K562 (cell line): ENCODE data around the gene PRKCB. TPM values are rescaled to one million over a fixed set of nuclear protein-coding genes. Genes with fewer than 3 reads are reported as not detected.

Source experiments
- ASH1L ChIP-seq: fragments of 450-650 bp; IDR thresholded peaks from 2 replicates; pipeline ENCODE4 v1.6.1; 2018; ENCODE audit warnings: borderline replicate concordance, mild to moderate bottlenecking, low read depth; ENCODE audit not compliant: partially characterized antibody
- C11orf30 ChIP-seq: fragments of 450-650 bp; IDR thresholded peaks from 2 replicates; pipeline ENCODE4 v1.6.1; 2016; ENCODE audit warnings: low read depth, mild to moderate bottlenecking
- CHD2 ChIP-seq: IDR thresholded peaks from 2 replicates; pipeline ENCODE4 v1.6.1; 2011; ENCODE audit warnings: low read depth, low read length
- EGR1 ChIP-seq: fragments of 450-650 bp; conservative IDR thresholded peaks from 2 replicates; pipeline ENCODE4 v1.6.1; 2017; ENCODE audit warnings: mild to moderate bottlenecking
- FOXP1 ChIP-seq: sonication (generic); formaldehyde crosslinking; IDR thresholded peaks from 2 replicates; pipeline ENCODE4 v1.8.0; 2022; ENCODE audit warnings: mild to moderate bottlenecking, missing genetic modification reagents
- GATAD2B ChIP-seq: fragments of 450-650 bp; IDR thresholded peaks from 2 replicates; pipeline ENCODE4 v1.6.1; 2017; ENCODE audit warnings: mild to moderate bottlenecking, borderline replicate concordance
- HCFC1 ChIP-seq: IDR thresholded peaks from 2 replicates; pipeline ENCODE4 v1.6.1; 2012; ENCODE audit warnings: low read depth, low read length, improper control_type of control experiment
- HNRNPL ChIP-seq: fragments of 200-400 bp; formaldehyde crosslinking; IDR thresholded peaks from 2 replicates; pipeline ENCODE4 v1.6.1; 2017; ENCODE audit warnings: low read depth, mild to moderate bottlenecking, low read length
- MCM3 ChIP-seq: fragments of 450-650 bp; IDR thresholded peaks from 2 replicates; pipeline ENCODE4 v1.6.1; 2016
- PHF21A ChIP-seq: fragments of 450-650 bp; IDR thresholded peaks from 2 replicates; pipeline ENCODE4 v1.6.1; 2017; ENCODE audit warnings: low read depth, borderline replicate concordance
- PHF8 ChIP-seq: fragments of 200-600 bp; sonication (generic); IDR thresholded peaks from 2 replicates; pipeline ENCODE4 v1.6.1; 2012; ENCODE audit warnings: mixed run types, mild to moderate bottlenecking, inconsistent platforms, low read length, moderate library complexity, borderline replicate concordance
- RB1 ChIP-seq: fragments of 450-650 bp; IDR thresholded peaks from 2 replicates; pipeline ENCODE4 v1.6.1; 2017; ENCODE audit warnings: low read depth, mild to moderate bottlenecking
- RBM14 ChIP-seq: fragments of 200-400 bp; formaldehyde crosslinking; IDR thresholded peaks from 2 replicates; pipeline ENCODE4 v1.6.1; 2018; ENCODE audit warnings: low read depth, mild to moderate bottlenecking, low read length, moderate library complexity, borderline replicate concordance; ENCODE audit not compliant: insufficient read depth
- SMC3 ChIP-seq: conservative IDR thresholded peaks from 2 replicates; pipeline ENCODE4 v1.6.1; 2011; ENCODE audit warnings: low read depth, low read length, improper control_type of control experiment; ENCODE audit not compliant: insufficient read depth
- SREBF2 ChIP-seq: sonication (generic); formaldehyde crosslinking; IDR thresholded peaks from 2 replicates; pipeline ENCODE4 v1.4.0; 2020; ENCODE audit warnings: mild to moderate bottlenecking, missing genetic modification reagents
- ZNF354B ChIP-seq: fragments of 250-450 bp; sonication (Bioruptor Pico); IDR thresholded peaks from 2 replicates; pipeline ENCODE4 v1.4.0; 2020
- polyA plus RNA-seq, 8 experiments: library from polyadenylated mRNA; depleted of rRNA in 4 of 8; stranded (reverse) in 5 of 8; unstranded in 3 of 8; fragments of >200 nt; fragmentation: Nextera tagmentation in 2 of 8; fragmentation: Illumina TruSeq in 1 of 8; extraction: Ambion mirVana in 2 of 8; extraction: Trizol in 1 of 8; gene quantifications; 2 replicates each; pipeline versions ENCODE4 v1.2.1 to v1.2.3, GENCODE V29; 2011 to 2014; ENCODE audit warnings: inconsistent platforms in 1 of 8, missing spikeins in 1 of 8
- total RNA-seq, 7 experiments: library from RNA; depleted of rRNA in 6 of 7; stranded (reverse); fragments of >200 nt in 6 of 7; fragmentation: Illumina TruSeq in 2 of 7; extraction: Trizol in 2 of 7; gene quantifications; 2 replicates each; pipeline versions ENCODE4 v1.2.1 to v1.2.3, GENCODE V29; 2011 to 2021; ENCODE audit warnings: low replicate concordance in 1 of 7
- TF ChIP-seq, protein P1 (sequence below): fragments of 250-450 bp; sonication (Bioruptor Pico); IDR thresholded peaks from 2 replicates; pipeline ENCODE4 v1.4.0; 2020; ENCODE audit warnings: mild to moderate bottlenecking, moderate library complexity, borderline replicate concordance
- TF ChIP-seq, protein P2 (sequence below), 3 experiments: fragments of 200-800 bp in 1 of 3; sonication (Bioruptor generic) in 1 of 3; sonication (generic) in 1 of 3; formaldehyde crosslinking in 1 of 3; IDR thresholded peaks; 2 replicates each; pipeline versions ENCODE4 v1.6.1 to v1.8.0; 2016 to 2022; ENCODE audit warnings: mild to moderate bottlenecking in 2 of 3, missing compliant biosample characterization in 2 of 3, missing genetic modification characterization in 2 of 3, missing genetic modification reagents in 1 of 3
- TF ChIP-seq, protein P3 (sequence below): fragments of 450-650 bp; IDR thresholded peaks from 2 replicates; pipeline ENCODE4 v1.6.1; 2016; ENCODE audit warnings: low read depth, mild to moderate bottlenecking, moderate library complexity
- TF ChIP-seq, protein P4 (sequence below): fragments of 450-650 bp; IDR thresholded peaks from 2 replicates; pipeline ENCODE4 v1.6.1; 2014; ENCODE audit warnings: low read depth, mild to moderate bottlenecking, moderate library complexity, borderline replicate concordance

Gene PRKCB
- total and polyA plus RNA-seq, 9 of the 15 experiments (the other 6 are each of a cell fraction or from before 2014, with no cell fraction given): 49.9 to 276 (median 148) TPM

DNA sequence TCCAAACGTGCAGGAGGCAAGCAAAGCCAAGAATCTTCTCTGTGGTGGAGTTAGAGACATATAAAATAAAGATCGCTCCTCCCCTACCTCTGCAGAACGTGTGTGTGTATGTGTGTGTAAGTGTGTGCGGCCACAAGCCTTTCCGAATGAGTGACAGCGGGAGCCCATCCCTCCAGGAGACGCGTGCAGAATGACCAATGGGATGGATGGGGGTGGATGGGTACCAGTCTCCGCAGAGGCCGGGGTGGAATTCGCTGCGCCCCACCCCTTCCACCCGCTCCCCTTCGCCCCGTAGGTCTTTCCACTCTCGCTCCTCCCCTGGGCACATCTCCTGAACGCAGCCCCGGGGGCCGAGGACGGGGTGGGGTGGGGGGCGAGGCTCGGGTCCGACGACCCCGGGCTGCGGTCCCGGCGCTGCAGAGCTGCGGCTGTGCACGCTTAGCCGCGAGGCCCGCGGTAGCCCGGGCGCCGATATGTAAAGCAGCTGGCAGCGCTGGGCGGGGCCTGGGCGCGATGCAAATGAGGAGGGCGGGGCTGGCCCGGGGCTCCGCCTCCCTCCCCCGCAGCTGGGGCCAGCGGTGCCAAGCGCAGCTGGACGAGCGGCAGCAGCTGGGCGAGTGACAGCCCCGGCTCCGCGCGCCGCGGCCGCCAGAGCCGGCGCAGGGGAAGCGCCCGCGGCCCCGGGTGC lies at the start of gene PRKCB (continued):
- TF ChIP-seq EGR1 (peak; percentile 80), PHF8 (peak; percentile 40; the same call in 1 of the 2 replicates), SREBF2 (CRISPR knock-in tag) (no peak), HNRNPL (peak; percentile 53; the same call in 1 of the 2 replicates), ASH1L (no peak), MCM3 (no peak), SMC3 (no peak), ZNF354B (CRISPR knock-in tag) (no peak), CHD2 (no peak), PHF21A (no peak), RB1 (0 out of 2 replicates have a peak, but pooled peaks have one; percentile 25), GATAD2B (no peak), C11orf30 (no peak), RBM14 (no peak), HCFC1 (no peak), FOXP1 (CRISPR knock-in tag) (no peak)
- TF ChIP-seq, protein P1, sequence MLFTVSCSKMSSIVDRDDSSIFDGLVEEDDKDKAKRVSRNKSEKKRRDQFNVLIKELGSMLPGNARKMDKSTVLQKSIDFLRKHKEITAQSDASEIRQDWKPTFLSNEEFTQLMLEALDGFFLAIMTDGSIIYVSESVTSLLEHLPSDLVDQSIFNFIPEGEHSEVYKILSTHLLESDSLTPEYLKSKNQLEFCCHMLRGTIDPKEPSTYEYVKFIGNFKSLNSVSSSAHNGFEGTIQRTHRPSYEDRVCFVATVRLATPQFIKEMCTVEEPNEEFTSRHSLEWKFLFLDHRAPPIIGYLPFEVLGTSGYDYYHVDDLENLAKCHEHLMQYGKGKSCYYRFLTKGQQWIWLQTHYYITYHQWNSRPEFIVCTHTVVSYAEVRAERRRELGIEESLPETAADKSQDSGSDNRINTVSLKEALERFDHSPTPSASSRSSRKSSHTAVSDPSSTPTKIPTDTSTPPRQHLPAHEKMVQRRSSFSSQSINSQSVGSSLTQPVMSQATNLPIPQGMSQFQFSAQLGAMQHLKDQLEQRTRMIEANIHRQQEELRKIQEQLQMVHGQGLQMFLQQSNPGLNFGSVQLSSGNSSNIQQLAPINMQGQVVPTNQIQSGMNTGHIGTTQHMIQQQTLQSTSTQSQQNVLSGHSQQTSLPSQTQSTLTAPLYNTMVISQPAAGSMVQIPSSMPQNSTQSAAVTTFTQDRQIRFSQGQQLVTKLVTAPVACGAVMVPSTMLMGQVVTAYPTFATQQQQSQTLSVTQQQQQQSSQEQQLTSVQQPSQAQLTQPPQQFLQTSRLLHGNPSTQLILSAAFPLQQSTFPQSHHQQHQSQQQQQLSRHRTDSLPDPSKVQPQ (CRISPR knock-in tag): no peak
- TF ChIP-seq, protein P2, sequence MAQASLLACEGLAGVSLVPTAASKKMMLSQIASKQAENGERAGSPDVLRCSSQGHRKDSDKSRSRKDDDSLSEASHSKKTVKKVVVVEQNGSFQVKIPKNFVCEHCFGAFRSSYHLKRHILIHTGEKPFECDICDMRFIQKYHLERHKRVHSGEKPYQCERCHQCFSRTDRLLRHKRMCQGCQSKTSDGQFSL (CRISPR knock-in tag; IDR thresholded peaks at IDR 0.05): no peak
- TF ChIP-seq, protein P2 (tag; IDR thresholded peaks at IDR 0.05): no peak
- TF ChIP-seq, protein P3, sequence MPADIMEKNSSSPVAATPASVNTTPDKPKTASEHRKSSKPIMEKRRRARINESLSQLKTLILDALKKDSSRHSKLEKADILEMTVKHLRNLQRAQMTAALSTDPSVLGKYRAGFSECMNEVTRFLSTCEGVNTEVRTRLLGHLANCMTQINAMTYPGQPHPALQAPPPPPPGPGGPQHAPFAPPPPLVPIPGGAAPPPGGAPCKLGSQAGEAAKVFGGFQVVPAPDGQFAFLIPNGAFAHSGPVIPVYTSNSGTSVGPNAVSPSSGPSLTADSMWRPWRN: no peak
- TF ChIP-seq, protein P4, sequence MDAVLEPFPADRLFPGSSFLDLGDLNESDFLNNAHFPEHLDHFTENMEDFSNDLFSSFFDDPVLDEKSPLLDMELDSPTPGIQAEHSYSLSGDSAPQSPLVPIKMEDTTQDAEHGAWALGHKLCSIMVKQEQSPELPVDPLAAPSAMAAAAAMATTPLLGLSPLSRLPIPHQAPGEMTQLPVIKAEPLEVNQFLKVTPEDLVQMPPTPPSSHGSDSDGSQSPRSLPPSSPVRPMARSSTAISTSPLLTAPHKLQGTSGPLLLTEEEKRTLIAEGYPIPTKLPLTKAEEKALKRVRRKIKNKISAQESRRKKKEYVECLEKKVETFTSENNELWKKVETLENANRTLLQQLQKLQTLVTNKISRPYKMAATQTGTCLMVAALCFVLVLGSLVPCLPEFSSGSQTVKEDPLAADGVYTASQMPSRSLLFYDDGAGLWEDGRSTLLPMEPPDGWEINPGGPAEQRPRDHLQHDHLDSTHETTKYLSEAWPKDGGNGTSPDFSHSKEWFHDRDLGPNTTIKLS: no peak
